HTR-8/SVneo (cell line): ENCODE data around the gene RAB39B.

Experiments used
- DNase-seq: peaks from one replicate; pipeline ENCODE4 v3.0.0; 2011; ENCODE audit warnings: low spot score, mixed read lengths; ENCODE audit not compliant: insufficient read length
- FAIRE-seq: peaks from 2 replicates; lab custom pipeline; 2011; peaks lifted over from hg19 to GRCh38; lab: Jason Lieb, UNC

The RAB39B gene

GRCh38 chrX:155216179-155216939, 47.9 kb downstream of the RAB39B start, which contains the start of gene VBP1:
TSS of gene VBP1 (plus strand) at chrX:155216460. CDS start at chrX:155216483, 23 bp downstream.
- peak; percentile 76 for DNase-seq
- no peak for FAIRE-seq

DNA sequence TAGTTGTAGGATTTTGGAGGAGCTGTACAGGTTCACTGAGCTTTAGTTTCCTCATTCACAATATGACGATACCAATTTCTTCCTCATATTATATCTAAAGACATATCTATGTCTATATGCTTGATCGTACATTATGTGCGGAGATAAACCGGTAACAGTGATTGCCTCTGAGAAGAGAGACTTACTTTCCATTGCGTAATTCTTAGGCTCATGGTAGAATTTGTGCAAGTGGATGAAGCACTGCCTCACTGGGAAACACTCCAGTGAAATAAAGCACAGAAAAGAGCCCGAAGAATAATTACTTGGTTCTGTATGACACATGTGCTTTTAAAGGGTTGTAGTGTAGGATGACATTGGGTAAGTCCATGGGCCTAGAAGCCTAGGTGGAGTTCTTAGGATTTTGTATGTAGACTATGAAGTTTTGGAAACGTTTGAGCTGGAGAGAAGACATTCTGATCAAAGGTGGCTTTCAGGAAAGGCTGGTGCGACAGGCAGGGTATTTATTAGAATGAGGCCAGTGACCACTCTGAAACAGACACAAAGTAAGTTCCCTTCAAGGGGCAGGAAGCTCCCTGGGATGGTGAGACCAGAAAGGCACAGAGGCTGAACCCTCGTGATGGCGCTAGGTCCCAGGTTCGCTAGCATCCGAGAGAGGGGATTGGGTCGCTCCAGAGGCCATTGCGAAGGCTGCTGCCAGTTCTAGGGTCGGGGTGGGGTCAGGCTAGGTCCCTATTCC, 48.7 kb downstream of the RAB39B start:
- DNase-seq (no peak), FAIRE-seq (no peak)

DNA sequence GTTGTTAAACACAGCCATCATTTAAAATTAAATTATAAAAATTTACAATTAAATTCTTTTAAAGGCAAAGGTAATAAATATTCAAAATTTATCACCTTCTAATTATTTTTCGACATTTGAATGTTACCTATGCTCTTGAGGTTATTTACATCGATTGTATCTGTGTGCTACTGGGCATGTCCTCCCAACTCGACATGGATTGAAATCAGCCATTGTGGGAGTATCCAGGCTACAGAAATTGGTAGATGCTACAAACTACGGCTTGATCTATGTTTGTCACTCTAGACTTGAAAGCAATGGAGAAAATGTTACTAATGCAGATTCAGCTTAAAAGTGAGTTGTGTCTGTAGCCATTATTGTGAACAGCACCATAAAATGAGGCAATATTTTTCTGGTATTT, 50.6 kb downstream of the RAB39B start:
- DNase-seq: no peak
- FAIRE-seq: no peak

DNA sequence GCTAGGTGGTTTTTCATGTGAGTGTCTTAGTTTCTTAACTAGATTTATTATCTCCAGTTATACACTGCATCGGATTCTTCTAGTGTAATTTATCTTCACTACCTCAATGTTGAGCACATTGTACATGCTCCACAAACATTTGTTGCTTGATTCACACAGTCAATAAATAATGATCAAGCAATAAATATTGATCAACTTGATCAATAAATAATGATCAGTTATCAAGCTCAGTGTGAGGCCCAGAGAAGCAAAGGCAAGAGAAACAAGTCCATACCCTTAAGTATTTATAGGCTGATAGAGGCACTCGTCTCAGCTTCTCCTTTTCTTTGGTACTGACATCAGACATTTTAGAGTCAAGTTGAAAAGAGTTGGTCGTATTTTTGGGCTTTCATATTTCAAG, 53.1 kb downstream of the RAB39B start:
- FAIRE-seq: no peak
- no peak for DNase-seq
